ENCODE data around the gene EFNA5. TPM values are rescaled to one million over a fixed set of nuclear protein-coding genes. Genes with fewer than 3 reads are reported as not detected.

EFNA5 gene
- total RNA-seq, 1 donor from 2014 or later, result 0.23 TPM

GRCh38 chr5:107554776-107555424 is 115.8 kb downstream of the EFNA5 start:
- intact Hi-C loops (cut with micrococcal nuclease), result no loop called here

DNA sequence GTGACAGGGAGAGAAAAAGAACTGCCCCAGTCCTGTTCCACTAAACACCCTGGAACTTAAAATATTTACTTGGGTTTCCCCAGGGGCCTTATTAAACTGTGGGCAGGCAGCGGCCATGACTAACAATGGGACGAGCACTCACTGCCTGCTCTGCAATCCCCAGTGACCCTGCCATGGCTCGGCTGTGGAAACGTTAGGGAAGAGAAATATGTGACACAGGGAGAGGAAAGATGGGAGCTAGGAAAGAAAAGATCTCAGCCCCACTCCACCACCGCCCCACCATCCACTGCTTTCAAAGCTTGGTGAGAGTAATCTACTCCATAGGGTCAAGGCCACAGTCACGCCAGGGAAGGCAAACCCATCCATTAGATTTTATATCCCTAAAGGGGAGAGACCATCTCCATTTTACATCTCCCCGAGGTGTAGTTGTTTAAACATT is 117.6 kb downstream of the EFNA5 start:
- intact Hi-C loops (cut with micrococcal nuclease), result no loop called here

DNA sequence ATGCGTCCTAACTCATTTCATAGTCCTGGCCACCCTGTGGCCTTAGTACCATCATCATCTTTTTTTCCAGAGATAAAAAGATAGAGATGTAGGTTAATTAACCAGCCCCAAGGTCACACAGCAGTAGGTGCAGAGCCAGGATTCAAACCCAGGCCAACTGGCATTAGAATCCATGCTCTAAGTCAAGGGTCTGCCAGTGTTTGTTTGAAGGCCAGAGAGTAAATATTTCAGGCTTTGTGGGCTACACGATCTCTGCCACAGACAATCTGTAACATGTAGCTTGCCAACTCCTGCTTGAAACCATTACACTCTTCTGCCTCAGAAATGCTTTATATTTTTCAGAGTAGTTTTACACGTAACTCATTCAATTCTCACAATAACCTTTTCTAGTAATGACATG is 119.6 kb downstream of the EFNA5 start:
- intact Hi-C loops (cut with micrococcal nuclease), result no loop called here

DNA sequence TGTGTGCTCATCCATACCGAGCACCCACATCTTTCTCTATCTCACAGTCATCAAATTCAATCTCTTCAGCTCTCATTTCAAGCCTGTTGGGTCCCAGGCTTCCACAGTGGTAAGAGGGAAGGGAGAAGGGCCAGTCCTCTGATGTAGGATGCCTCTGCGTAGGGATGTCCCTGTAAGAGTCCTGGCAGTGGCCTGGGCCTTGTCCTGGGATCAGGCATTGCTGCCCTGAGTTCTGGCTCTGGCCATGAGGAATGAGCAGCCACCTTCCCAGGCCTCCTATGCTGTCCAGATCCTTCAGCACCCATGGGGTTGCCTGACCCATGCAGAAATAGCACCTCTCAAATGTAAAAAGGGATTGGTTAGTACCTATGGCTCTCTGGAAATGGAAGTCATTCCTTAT is 121.2 kb downstream of the EFNA5 start:
- intact Hi-C loops (cut with micrococcal nuclease), result no loop called here

DNA sequence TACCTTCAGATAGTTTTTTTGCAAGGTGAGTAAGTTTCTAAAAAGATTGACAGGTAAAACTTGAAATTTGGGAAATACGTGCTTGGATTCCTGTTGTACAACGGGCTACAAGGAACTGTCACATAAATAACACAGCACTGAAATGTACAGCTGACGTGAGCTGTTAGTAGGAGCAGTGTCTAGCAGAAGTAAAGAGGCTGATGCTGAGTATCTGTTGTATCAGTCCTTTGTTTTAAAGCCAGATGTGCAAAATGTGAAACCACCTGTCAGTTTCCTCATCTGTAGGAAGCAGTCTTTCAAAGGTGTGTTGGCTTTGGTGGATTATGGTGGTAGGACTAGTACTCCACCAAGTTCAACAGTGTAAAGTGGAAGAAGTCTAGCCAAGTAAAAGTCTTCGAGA is 122.3 kb downstream of the EFNA5 start:
- intact Hi-C loops (cut with micrococcal nuclease), result no loop called here

DNA sequence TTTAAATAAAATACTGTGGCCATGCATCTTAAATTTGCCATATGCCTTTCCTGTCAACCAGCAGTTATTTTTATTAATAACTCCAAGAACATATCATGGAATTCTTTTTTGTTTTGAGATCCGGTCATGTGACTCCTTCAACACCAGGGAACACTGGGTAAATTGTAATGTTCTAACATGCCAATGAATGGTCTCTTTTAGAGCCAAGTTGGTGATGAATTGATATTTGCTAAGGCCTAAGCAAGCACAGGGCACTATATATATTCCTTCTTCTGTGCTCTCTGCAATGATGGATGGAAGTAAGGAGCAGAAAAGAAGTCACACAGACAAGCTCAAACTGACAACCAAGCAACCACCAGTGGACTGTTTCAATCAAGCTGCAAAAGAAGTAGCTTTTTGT is 124.0 kb downstream of the EFNA5 start:
- intact Hi-C loops (cut with micrococcal nuclease), result no loop called here

DNA sequence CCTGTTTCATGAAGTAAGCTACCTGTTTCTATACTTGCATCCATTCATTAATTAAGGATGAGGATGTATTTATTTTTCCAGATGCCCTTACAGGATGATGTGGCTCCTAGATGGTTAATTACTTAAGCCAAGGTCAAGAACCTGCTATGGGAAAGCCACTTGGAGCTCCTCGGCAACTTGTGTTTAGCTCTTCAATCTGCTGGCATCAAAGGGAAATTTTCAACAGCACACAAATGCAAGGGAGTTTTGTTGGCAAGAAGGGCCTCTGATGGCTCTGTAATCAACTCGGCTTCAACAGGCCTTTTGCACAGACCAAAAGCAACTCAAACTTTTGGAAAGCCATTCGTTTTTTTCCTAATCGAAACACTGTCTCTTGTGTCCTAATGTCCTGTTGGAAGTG is 125.3 kb downstream of the EFNA5 start:
- intact Hi-C loops (cut with micrococcal nuclease), result no loop called here

GRCh38 chr5:107544967-107545366 is 125.8 kb downstream of the EFNA5 start:
- intact Hi-C loops (cut with micrococcal nuclease), result no loop called here

DNA sequence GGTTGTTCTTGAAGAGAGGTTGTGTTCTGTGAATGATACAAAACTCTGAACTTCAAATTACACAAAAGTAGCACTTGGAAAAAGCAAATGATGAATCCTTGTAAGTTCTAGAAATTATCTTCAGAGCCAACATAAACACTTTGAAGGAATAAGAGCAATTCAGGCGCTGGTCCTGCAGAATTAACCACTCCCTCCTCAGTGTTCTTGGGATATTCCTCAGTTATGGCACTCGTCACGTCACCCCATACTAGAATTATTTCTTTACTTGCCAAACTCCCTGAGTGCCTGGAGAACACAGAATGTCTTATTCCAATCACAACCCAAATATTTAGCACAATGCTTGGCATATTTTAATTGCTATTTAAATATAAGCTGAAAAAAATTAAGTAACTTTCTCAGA is 126.3 kb downstream of the EFNA5 start:
- intact Hi-C loops (cut with micrococcal nuclease), result no loop called here

DNA sequence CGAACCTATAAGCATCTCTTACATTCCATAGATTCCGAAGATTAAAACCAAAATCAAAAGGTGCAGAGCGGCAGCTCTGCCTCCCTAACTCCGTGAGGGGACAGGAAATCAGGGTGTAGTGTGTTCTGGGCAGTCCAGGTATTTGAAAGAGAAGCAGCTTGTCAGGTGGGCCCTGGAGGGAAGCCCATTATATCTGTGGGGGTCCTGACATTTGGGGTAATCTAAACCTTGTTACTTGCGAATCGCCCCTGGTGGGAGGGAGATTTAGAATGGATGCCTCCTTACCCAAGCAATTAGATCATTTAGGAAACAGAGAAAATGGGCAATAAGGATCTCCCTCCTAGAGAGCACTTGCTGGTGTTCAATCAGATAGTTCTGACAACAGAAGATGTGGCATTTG is 126.9 kb downstream of the EFNA5 start:
- intact Hi-C loops (cut with micrococcal nuclease), result no loop called here

- intact Hi-C loops (cut with micrococcal nuclease), result no loop called here
Measured at GRCh38 chr5:107542831-107543231, 127.9 kb downstream of the EFNA5 start.

- intact Hi-C loops (cut with micrococcal nuclease), result no loop called here
Measured at GRCh38 chr5:107542428-107542827, 128.3 kb downstream of the EFNA5 start.

- intact Hi-C loops (cut with micrococcal nuclease), result no loop called here
Measured at GRCh38 chr5:107541400-107541799, 129.3 kb downstream of the EFNA5 start.

- intact Hi-C loops (cut with micrococcal nuclease), result no loop called here
Measured at GRCh38 chr5:107539726-107540330, 130.9 kb downstream of the EFNA5 start.

DNA sequence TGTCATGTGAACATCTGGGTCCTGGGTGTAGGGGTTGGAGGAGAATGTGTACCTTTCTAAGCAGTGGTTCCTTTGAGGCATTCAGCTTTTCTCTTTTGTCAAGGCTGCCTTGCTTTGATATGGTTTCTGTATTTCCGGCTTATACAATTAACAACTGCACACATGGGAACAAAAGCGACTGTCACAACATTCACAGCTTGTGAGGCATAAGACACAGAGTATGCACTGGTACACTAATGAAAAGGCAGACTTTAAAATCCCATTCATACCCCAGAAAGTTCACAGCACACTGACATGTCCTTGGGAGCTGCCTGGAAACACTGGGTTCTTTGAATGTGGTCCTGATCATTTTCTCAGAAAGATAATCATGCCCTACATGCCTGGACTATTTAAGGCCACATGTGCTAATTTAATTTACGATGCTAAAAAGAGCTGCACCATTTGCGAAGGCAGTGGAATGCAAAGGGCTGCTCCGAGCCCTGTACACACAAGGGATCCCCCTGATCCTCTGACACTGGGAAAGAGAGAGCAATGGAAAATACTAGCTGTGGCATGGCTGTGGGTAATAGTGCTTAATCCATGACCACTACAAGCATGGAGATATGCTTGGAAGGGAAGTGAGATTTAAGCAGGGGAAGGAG is 131.8 kb downstream of the EFNA5 start:
- intact Hi-C loops (cut with micrococcal nuclease), result no loop called here

DNA sequence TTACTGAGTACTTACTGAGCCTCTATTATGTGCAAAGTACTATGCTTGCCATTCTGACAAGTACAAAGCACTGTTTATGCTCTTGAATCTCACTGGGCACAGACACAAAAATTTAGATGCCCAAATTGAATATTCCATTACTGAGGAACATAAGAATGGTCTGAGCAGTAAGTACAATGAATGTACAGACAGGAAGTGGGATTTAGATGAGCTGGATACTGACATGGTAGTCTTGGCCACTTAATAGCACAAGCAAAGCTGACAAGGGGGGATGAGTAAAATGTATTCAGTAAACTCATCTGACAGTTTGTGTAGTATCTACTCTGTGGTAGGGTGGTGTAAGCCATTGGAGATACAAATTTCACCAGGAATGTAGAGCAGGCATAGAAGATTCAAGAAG is 132.4 kb downstream of the EFNA5 start:
- intact Hi-C loops (cut with micrococcal nuclease), result no loop called here

- intact Hi-C loops (cut with micrococcal nuclease), result no loop called here
Measured at GRCh38 chr5:107535849-107536248, 134.9 kb downstream of the EFNA5 start.

GRCh38 chr5:107533910-107534876 is 136.5 kb downstream of the EFNA5 start:
- intact Hi-C loops (cut with micrococcal nuclease), result no loop called here

GRCh38 chr5:107532916-107533315 is 137.8 kb downstream of the EFNA5 start:
- intact Hi-C loops (cut with micrococcal nuclease), result no loop called here

DNA sequence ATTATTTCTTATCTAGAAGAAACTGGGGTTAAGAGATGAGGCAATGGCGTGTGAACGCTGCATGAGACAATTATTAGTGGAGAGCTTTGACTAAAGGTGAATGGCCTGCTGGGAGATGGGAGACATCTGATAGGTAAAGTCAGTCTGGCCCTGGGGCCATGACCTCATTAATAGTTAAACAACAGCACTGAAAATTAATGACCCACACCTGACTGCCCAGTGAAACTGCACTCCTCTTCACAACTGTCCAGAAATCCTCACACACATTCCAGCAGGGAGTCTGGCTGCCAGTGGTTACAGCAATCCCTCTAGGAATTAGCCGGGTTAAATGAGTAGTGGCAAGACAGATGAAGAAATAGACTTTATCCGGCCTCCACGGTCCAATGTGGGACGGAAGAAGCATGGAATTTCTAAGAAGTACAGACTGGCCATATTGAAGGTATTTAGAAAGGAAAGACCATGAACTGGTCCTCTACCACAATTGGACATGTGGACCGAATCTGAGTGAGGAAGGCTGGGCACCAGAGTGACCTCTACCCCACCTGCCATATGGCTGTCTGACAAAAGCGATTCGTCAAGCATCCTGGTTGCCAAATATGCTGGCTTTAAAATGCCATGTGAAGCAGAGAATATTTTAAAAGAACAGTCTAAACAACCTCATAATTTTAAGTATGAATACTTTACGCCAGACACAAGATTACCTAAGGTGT is 138.4 kb downstream of the EFNA5 start:
- intact Hi-C loops (cut with micrococcal nuclease), result no loop called here

DNA sequence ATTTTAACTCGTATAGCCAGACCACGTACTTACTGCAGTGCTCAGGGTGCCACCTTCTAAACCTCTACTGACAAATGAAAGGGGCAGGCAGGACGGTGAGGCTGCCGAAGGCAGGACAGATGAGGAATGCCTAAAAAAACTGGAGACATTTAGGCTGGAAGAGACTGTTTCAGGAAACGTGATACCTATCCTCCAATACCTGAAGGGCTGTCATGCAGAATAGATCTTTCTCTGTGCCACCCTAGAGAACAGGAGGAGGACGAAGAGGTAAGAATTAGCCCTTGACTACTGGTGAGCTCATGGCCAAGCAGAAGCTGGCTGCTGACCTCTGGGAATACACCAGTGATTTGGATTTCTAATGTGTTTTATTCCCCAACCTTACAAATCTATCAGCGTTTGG is 139.4 kb downstream of the EFNA5 start:
- intact Hi-C loops (cut with micrococcal nuclease), result no loop called here

All from T-helper 2 cell treated with Interferon-gamma antibody and Interleukin-4, amounts not matched to agents 100 ng/mL and 5 ng/mL, for 36 hours (primary cell).